ENCODE data around the gene LDB3.

Gene LDB3

DNA sequence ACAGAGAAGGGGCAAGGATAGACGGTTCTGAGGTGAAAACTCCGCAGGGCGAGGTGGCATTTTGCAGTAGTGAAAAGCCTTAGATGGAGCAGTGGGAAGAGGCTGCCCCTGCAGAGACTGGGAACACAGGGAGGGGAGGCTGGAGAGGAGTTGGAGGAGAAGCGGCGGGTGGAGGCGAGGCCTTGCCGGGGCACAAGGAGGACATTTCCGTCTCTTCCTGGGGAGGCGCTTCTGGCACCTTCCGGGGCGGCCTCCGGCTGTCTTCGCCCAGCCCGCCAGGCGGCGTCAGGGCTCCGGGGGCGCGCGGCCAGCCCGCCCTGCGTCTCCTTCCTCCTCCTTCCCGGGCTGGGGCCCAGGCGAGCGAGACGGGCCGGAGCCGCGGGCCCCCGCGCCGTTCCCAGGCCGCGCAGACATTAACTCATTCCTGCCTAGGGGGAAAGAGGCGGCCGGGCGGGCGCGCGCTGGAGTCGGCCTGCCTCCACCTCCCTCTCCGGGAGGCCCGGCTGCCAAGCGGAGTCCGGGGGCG, 42.7 kb downstream of the LDB3 start (continued):
- TF ChIP-seq, protein P1, sequence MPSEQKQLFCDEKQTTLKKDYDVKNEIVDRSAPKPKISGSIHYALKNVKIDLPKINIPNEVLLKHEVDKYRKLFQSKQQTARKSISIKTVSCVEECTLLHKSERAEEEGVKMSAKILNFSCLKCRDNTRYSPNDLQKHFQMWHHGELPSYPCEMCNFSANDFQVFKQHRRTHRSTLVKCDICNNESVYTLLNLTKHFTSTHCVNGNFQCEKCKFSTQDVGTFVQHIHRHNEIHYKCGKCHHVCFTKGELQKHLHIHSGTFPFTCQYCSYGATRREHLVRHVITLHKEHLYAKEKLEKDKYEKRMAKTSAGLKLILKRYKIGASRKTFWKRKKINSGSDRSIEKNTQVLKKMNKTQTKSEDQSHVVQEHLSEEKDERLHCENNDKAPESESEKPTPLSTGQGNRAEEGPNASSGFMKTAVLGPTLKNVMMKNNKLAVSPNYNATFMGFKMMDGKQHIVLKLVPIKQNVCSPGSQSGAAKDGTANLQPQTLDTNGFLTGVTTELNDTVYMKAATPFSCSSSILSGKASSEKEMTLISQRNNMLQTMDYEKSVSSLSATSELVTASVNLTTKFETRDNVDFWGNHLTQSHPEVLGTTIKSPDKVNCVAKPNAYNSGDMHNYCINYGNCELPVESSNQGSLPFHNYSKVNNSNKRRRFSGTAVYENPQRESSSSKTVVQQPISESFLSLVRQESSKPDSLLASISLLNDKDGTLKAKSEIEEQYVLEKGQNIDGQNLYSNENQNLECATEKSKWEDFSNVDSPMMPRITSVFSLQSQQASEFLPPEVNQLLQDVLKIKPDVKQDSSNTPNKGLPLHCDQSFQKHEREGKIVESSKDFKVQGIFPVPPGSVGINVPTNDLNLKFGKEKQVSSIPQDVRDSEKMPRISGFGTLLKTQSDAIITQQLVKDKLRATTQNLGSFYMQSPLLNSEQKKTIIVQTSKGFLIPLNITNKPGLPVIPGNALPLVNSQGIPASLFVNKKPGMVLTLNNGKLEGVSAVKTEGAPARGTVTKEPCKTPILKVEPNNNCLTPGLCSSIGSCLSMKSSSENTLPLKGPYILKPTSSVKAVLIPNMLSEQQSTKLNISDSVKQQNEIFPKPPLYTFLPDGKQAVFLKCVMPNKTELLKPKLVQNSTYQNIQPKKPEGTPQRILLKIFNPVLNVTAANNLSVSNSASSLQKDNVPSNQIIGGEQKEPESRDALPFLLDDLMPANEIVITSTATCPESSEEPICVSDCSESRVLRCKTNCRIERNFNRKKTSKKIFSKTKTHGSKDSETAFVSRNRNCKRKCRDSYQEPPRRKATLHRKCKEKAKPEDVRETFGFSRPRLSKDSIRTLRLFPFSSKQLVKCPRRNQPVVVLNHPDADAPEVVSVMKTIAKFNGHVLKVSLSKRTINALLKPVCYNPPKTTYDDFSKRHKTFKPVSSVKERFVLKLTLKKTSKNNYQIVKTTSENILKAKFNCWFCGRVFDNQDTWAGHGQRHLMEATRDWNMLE (tag by site-specific recombination; conservative IDR thresholded peaks at IDR 0.05; ENCODE audit: low read depth), result peak; percentile 72
- TF ChIP-seq ZNF558 (tag by site-specific recombination; IDR thresholded peaks at IDR 0.05), result no peak
- TF ChIP-seq ZNF677 (tag by site-specific recombination; IDR thresholded peaks at IDR 0.05), result no peak; the same call in none of the 2 replicates
- TF ChIP-seq SCRT2 (tag by site-specific recombination; IDR thresholded peaks at IDR 0.05), result no peak
- no peak for TF ChIP-seq ZNF19 (tag by site-specific recombination; IDR thresholded peaks at IDR 0.05; ENCODE audit: low read depth)
- TF ChIP-seq, protein P2, sequence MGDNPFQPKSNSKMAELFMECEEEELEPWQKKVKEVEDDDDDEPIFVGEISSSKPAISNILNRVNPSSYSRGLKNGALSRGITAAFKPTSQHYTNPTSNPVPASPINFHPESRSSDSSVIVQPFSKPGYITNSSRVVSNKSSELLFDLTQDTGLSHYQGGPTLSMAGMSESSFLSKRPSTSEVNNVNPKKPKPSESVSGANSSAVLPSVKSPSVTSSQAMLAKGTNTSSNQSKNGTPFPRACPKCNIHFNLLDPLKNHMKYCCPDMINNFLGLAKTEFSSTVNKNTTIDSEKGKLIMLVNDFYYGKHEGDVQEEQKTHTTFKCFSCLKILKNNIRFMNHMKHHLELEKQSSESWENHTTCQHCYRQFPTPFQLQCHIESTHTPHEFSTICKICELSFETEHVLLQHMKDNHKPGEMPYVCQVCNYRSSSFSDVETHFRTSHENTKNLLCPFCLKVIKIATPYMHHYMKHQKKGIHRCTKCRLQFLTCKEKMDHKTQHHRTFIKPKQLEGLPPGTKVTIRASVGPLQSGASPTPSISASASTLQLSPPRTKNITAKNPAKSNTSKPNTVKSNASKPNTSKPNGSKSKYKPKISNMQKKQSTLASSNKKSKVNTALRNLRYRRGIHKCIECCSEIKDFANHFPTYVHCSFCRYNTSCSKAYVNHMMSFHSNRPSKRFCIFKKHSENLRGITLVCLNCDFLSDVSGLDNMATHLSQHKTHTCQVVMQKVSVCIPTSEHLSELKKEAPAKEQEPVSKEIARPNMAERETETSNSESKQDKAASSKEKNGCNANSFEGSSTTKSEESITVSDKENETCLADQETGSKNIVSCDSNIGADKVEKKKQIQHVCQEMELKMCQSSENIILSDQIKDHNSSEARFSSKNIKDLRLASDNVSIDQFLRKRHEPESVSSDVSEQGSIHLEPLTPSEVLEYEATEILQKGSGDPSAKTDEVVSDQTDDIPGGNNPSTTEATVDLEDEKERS (tag by site-specific recombination; IDR thresholded peaks at IDR 0.05), result no peak
- TF ChIP-seq ZBTB7A (tag by site-specific recombination; IDR thresholded peaks at IDR 0.05; ENCODE audit: low read depth), result 0 out of 2 replicates have a peak, but pooled peaks have one; percentile 44
- TF ChIP-seq, protein P3, sequence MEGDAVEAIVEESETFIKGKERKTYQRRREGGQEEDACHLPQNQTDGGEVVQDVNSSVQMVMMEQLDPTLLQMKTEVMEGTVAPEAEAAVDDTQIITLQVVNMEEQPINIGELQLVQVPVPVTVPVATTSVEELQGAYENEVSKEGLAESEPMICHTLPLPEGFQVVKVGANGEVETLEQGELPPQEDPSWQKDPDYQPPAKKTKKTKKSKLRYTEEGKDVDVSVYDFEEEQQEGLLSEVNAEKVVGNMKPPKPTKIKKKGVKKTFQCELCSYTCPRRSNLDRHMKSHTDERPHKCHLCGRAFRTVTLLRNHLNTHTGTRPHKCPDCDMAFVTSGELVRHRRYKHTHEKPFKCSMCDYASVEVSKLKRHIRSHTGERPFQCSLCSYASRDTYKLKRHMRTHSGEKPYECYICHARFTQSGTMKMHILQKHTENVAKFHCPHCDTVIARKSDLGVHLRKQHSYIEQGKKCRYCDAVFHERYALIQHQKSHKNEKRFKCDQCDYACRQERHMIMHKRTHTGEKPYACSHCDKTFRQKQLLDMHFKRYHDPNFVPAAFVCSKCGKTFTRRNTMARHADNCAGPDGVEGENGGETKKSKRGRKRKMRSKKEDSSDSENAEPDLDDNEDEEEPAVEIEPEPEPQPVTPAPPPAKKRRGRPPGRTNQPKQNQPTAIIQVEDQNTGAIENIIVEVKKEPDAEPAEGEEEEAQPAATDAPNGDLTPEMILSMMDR (tag by site-specific recombination; IDR thresholded peaks at IDR 0.05), result peak; percentile 97
- TF ChIP-seq YY1 (tag by site-specific recombination; IDR thresholded peaks at IDR 0.05), result peak; percentile 63
- no peak for TF ChIP-seq PRDM2 (tag by site-specific recombination; IDR thresholded peaks at IDR 0.05; ENCODE audit: borderline replicate concordance)
- TF ChIP-seq ZNF324 (tag by site-specific recombination; IDR thresholded peaks at IDR 0.05), result peak; percentile 15; the same call in 1 of the 2 replicates
- TF ChIP-seq ZNF132 (tag by site-specific recombination; IDR thresholded peaks at IDR 0.05; ENCODE audit: borderline replicate concordance), result no peak
- peak; percentile 95 for TF ChIP-seq ZNF660 (tag by site-specific recombination; IDR thresholded peaks at IDR 0.05)
- no peak for TF ChIP-seq ZNF16 (tag by site-specific recombination; IDR thresholded peaks at IDR 0.05; ENCODE audit: low read depth)
- TF ChIP-seq ZBTB1 (tag by site-specific recombination; IDR thresholded peaks at IDR 0.05), result no peak
- no peak for TF ChIP-seq ZNF248 (tag by site-specific recombination; IDR thresholded peaks at IDR 0.05)
- TF ChIP-seq ZBTB8A (tag by site-specific recombination; IDR thresholded peaks at IDR 0.05), result peak; percentile 98
- no peak for TF ChIP-seq TRIM28 (IDR thresholded peaks at IDR 0.05; ENCODE audit: borderline replicate concordance, low read length)
- 0 out of 2 replicates have a peak, but pooled peaks have one; percentile 43 for TF ChIP-seq ZNF391 (tag by site-specific recombination; IDR thresholded peaks at IDR 0.05; ENCODE audit: borderline replicate concordance, low read depth)
- no peak for TF ChIP-seq FEZF1 (tag by site-specific recombination; IDR thresholded peaks at IDR 0.05)
- no peak for TF ChIP-seq ZNF571 (tag by site-specific recombination; IDR thresholded peaks at IDR 0.05)
- TF ChIP-seq ZNF292 (tag by site-specific recombination; IDR thresholded peaks at IDR 0.05; ENCODE audit: borderline replicate concordance, low read depth), result no peak
